Right lobe of liver (tissue), 6 donors: Measurements from ENCODE around the gene PLAA. TPM values are rescaled to one million over a fixed set of nuclear protein-coding genes. Genes with fewer than 3 reads are reported as not detected.

Experiments
- ATAC-seq, 4 donors: fragments of 200-7000 bp; cut with Tn5 transposase; one replicate each; pipeline ENCODE4 v1.9.1; 2020; ENCODE audit warnings: mild to moderate bottlenecking in 4 of 4, moderate library complexity in 4 of 4
- DNase-seq, 3 donors: peaks; one replicate each; pipeline ENCODE4 v3.0.0-alpha.2; 2020
- H3K27ac ChIP-seq, 3 donors: fragments of 200-600 bp; one replicate each; pipeline ENCODE4 v1.8.0; 2022
- H3K27me3 ChIP-seq, 2 donors: fragments of 200-600 bp; one replicate each; pipeline ENCODE4 v1.8.0; 2022
- H3K36me3 ChIP-seq, 4 donors: fragments of 200-600 bp; sonication (generic) in 1 of 4; one replicate each; pipeline versions ENCODE4 v1.5.1 to v1.8.0; 2017 to 2022; ENCODE audit warnings: control low read depth in 1 of 4
- H3K4me1 ChIP-seq, 4 donors: fragments of 200-600 bp; sonication (generic) in 1 of 4; one replicate each; pipeline versions ENCODE4 v1.5.1 to v1.8.0; 2017 to 2022; ENCODE audit warnings: control low read depth in 1 of 4
- H3K4me3 ChIP-seq, 3 donors: fragments of 200-600 bp; one replicate each; pipeline ENCODE4 v1.8.0; 2022
- H3K9me3 ChIP-seq, 4 donors: fragments of 200-600 bp; sonication (generic) in 1 of 4; one replicate each; pipeline versions ENCODE4 v1.5.1 to v1.8.0; 2017 to 2022; ENCODE audit warnings: control low read depth in 1 of 4
- CTCF ChIP-seq, 4 donors: fragments of 200-600 bp in 3 of 4; fragments of 450-650 bp in 1 of 4; IDR thresholded peaks; one replicate each; pipeline versions ENCODE4 v1.5.1 to v1.8.0; 2016 to 2022; ENCODE audit warnings: antibody characterized with exemption in 4 of 4, mild to moderate bottlenecking in 2 of 4
- POLR2A ChIP-seq: fragments of 450-650 bp; IDR thresholded peaks from one replicate; pipeline ENCODE4 v1.6.1; 2017; ENCODE audit warnings: antibody characterized with exemption, mild to moderate bottlenecking
- WGBS: methylation state at CpG from one replicate; pipeline ENCODE4 v1.1.6; 2018; ENCODE audit warnings: low coverage, low lambda C conversion rate; ENCODE audit not compliant: insufficient coverage; ENCODE audit errors: missing lambda C conversion rate; 5-methylcytosine and 5-hydroxymethylcytosine counted together
- intact Hi-C, 2 donors: fragments of 100-400 bp; cut with DNase I; formaldehyde crosslinking; loops; one replicate each; pipeline versions ENCODE4 v1.11.2 to v1.14.1; 2022
- total RNA-seq, 6 experiments: library from RNA; depleted of rRNA in 2 of 6; stranded (reverse); fragments of >200 nt in 2 of 6; fragmentation: NEBNext Ultra II Directional in 3 of 6; extraction: Animal tissue kit (Norgen Biotek cat#: 25700) in 3 of 6; gene quantifications; one replicate each; pipeline versions ENCODE4 v1.1.0 to v1.2.4, GENCODE V29; 2016 to 2023
- donor health status: DM: no; HTN: yes; CAD: no.
- donor health status: DM: no; HTN: no; CAD: no.
- donor health status: DM: no; HTN: no; CAD: no.
- donor health status: DM: no; HTN: yes; CAD: no.
- donor health status: DM: no; HTN: yes; CAD: no.

PLAA gene
- total RNA-seq, 6 experiments from 2014 or later: 10.7 to 26.1 (median 16.8) TPM

GRCh38 chr9:26974927-26975326 lies 27.9 kb upstream of the PLAA start:
- DNase-seq: no peak
- Histone ChIP-seq H3K36me3 (no peaks in the 10 kb centered on the region), H3K4me1 (no peaks in the 10 kb centered on the region), H3K9me3 (no peaks in the 10 kb centered on the region), H3K27ac (no peak overlapping the region), H3K4me3 (no peak overlapping the region), H3K27me3 (no peaks in the 10 kb centered on the region)
- intact Hi-C loops: no loop called here
- ATAC-seq: no peak
- WGBS: 91% methylated on average over 4 of the region's 4 CpGs
- no peak for TF ChIP-seq POLR2A
- TF ChIP-seq CTCF (IDR thresholded peaks at IDR 0.05): no peak

DNA sequence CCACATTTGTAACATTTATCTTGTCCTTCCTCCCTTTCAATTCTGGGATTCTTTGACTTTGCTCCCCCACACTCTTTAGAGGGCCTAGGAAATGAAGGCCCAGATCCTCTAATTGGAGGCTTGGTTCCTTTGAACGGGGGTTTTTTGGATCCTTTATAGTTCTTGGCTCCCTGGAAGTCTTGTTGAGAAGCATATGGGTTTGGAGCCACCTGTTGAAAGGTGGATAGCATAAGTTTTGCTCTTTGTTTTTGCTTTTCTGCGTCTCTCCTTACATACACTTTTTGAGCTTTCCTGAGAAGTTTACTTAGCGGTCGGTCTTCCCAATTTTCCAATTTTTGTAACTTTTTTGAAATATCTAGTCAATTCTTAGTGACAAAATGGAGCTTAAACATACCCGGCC lies 26.9 kb upstream of the PLAA start:
- no peak for ATAC-seq
- TF ChIP-seq POLR2A: no peak
- TF ChIP-seq CTCF (IDR thresholded peaks at IDR 0.05): no peak
- no peaks in the 10 kb centered on the region for H3K27me3 ChIP-seq
- intact Hi-C loops: no loop called here
- H3K4me1 ChIP-seq: no peaks in the 10 kb centered on the region
- 84% methylated on average over 5 of the region's 5 CpGs for WGBS
- DNase-seq: no peak
- no peaks in the 10 kb centered on the region for H3K9me3 ChIP-seq
- no peak overlapping the region for H3K27ac ChIP-seq
- H3K36me3 ChIP-seq: no peaks in the 10 kb centered on the region
- H3K4me3 ChIP-seq: no peak overlapping the region

DNA sequence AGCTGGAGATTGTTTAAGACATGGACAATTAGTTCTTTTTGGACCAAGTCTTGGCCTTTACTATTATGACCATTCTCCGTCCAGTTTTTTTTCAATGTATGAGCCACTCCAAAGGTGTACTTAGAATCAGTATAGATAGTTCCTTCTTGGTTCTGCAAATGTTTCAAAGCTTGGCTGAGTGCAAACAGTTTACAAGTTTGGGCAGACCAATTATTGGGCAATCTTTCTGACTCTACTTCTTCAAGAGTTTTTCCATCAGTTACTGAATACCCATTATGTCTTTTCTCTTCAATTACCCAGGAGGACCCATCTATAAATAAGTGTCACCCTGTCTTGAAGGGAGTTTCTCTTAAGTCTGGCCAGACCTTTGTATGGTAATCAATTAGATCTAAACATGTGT lies 24.7 kb upstream of the PLAA start:
- Histone ChIP-seq H3K4me3 (no peak overlapping the region), H3K4me1 (no peaks in the 10 kb centered on the region), H3K27me3 (no peaks in the 10 kb centered on the region), H3K27ac (no peak overlapping the region), H3K36me3 (no peaks in the 10 kb centered on the region), H3K9me3 (no peaks in the 10 kb centered on the region)
- DNase-seq (no peak), ATAC-seq (no peak)
- TF ChIP-seq CTCF (IDR thresholded peaks at IDR 0.05) (no peak), POLR2A (no peak)
- 92% methylated on average over 1 of the region's 1 CpG for WGBS
- intact Hi-C loops: no loop called here

GRCh38 chr9:26956860-26957233 lies 9.8 kb upstream of the PLAA start:
- H3K4me3 ChIP-seq: peak overlapping the region; percentile 58 to 71 (median 63)
- ATAC-seq (no peak), DNase-seq (no peak)
- no peaks in the 10 kb centered on the region for H3K4me1 ChIP-seq
- peak overlapping the region in 1 of 3 donors; percentile 53 for H3K27ac ChIP-seq
- intact Hi-C loops: no loop called here
- 24% methylated on average over 6 of the region's 6 CpGs for WGBS
- no peaks in the 10 kb centered on the region for H3K36me3 ChIP-seq
- H3K27me3 ChIP-seq: no peaks in the 10 kb centered on the region
- no peak for TF ChIP-seq CTCF (IDR thresholded peaks at IDR 0.05)
- no peak for TF ChIP-seq POLR2A
- no peaks in the 10 kb centered on the region for H3K9me3 ChIP-seq
